Heart right ventricle (tissue), 16 donors: ENCODE results near the gene GPR18. TPM values are rescaled to one million over a fixed set of nuclear protein-coding genes. Genes with fewer than 3 reads are reported as not detected.

Experiments used
- ATAC-seq, 8 donors: fragments of 200-7000 bp; cut with Tn5 transposase; one replicate each; pipeline ENCODE4 v1.9.1; 2020; ENCODE audit warnings: mild to moderate bottlenecking in 8 of 8, moderate library complexity in 8 of 8, moderate number of reproducible peaks in 1 of 8
- DNase-seq, 2 donors: peaks; one replicate each; pipeline ENCODE4 v3.0.0-alpha.2; 2020
- H3K27ac ChIP-seq, 10 donors: fragments of 200-600 bp; sonication (generic) in 2 of 10; one replicate each; pipeline versions ENCODE4 v1.5.0 to v1.8.0; 2020 to 2022; ENCODE audit warnings: mild to moderate bottlenecking in 3 of 10
- H3K27me3 ChIP-seq, 7 donors: fragments of 200-600 bp; one replicate each; pipeline ENCODE4 v1.8.0; 2021 to 2022; ENCODE audit warnings: mild to moderate bottlenecking in 2 of 7
- H3K36me3 ChIP-seq, 9 donors: fragments of 200-600 bp; sonication (generic) in 1 of 9; one replicate each; pipeline versions ENCODE4 v1.5.0 to v1.8.0; 2020 to 2022; ENCODE audit warnings: mild to moderate bottlenecking in 2 of 9
- H3K4me1 ChIP-seq, 9 donors: fragments of 200-600 bp; sonication (generic) in 1 of 9; one replicate each; pipeline versions ENCODE4 v1.5.0 to v1.8.0; 2020 to 2022; ENCODE audit warnings: mild to moderate bottlenecking in 4 of 9
- H3K4me3 ChIP-seq, 10 donors: fragments of 200-600 bp; sonication (generic) in 2 of 10; one replicate each; pipeline versions ENCODE4 v1.5.0 to v1.8.0; 2020 to 2022; ENCODE audit warnings: mild to moderate bottlenecking in 7 of 10, moderate library complexity in 2 of 10
- H3K9me3 ChIP-seq, 11 donors: fragments of 200-600 bp in 10 of 11; sonication (generic) in 2 of 11; one replicate each; pipeline versions ENCODE4 v1.5.0 to v1.8.0; 2013 to 2022; ENCODE audit warnings: mild to moderate bottlenecking in 2 of 11, control low read depth in 1 of 11, moderate library complexity in 1 of 11
- CTCF ChIP-seq, 9 donors: fragments of 200-600 bp; sonication (generic) in 2 of 9; IDR thresholded peaks; one replicate each; pipeline versions ENCODE4 v1.5.0 to v1.8.0; 2021 to 2022; ENCODE audit warnings: antibody characterized with exemption in 9 of 9, mild to moderate bottlenecking in 5 of 9, moderate library complexity in 1 of 9
- WGBS, 2 donors: extraction: QIAGEN DNeasy Blood & Tissue Kit; methylation state at CpG; one replicate each; pipeline ENCODE4 v1.1.7; 2013; ENCODE audit warnings: inconsistent platforms in 1 of 2; 5-methylcytosine and 5-hydroxymethylcytosine counted together
- intact Hi-C, 10 donors: fragments of 100-400 bp; cut with DNase I; formaldehyde crosslinking; loops; one replicate each; pipeline versions ENCODE4 v1.11.1 to v1.14.2; 2022
- polyA plus RNA-seq, 2 donors: library from polyadenylated mRNA; stranded (reverse); fragments of 200-250 nt; gene quantifications; one replicate each; pipeline ENCODE4 v1.2.3, GENCODE V29; 2013
- total RNA-seq, 10 donors: library from RNA; stranded (reverse); fragmentation: NEBNext Ultra II Directional in 3 of 10; extraction: Animal tissue kit (Norgen Biotek cat#: 25700) in 3 of 10; gene quantifications; one replicate each; pipeline versions ENCODE4 v1.2.1 to v1.2.4, GENCODE V29; 2021 to 2023
- donor health status: Arrhythmogenic right ventricular cardiomyopathy.
- donor health status: ischemic (EF 13 %, LVEDD 7.1; RV severe dilation, severe dysfunction).
- donor health status: healthy with polysubstance abuse.
- donor health status: DM: no; HTN: yes; CAD: no.
- donor health status: DM: no; HTN: no; CAD: no.
- donor health status: ischemic (EF 25% LVEDD 6.9; RV normal size, moderate dysfunction).
- donor health status: ischemic (EF 25% LVEDD 5.7; RV mildly dilated, moderate dysfunction).
- donor health status: healthy.
- donor health status: DM: yes; HTN: yes; CAD: no.
- donor health status: Ischemic cardiomyopathy.
- donor health status: ischemic (EF 35%, LVEDD 5.7; RV mildly dilated, moderate dysfunction).
- donor health status: nonischemic (EF 11% LVEDD 7.7; RV severe dilation, severe dysfunction).
- donor health status: DM: yes; HTN: yes; CAD: no.
- donor health status: PGD.
- donor health status: ischemic (EF 29% LVEDD 5.4; RV normal size, mild dysfunction).
- donor health status: nonischemic (EF 23%, LVEDD 6.1; RV moderate dilation, normal function).

GPR18 gene
- total and polyA plus RNA-seq, 12 donors: 0.95 TPM; not detected in 11

DNA sequence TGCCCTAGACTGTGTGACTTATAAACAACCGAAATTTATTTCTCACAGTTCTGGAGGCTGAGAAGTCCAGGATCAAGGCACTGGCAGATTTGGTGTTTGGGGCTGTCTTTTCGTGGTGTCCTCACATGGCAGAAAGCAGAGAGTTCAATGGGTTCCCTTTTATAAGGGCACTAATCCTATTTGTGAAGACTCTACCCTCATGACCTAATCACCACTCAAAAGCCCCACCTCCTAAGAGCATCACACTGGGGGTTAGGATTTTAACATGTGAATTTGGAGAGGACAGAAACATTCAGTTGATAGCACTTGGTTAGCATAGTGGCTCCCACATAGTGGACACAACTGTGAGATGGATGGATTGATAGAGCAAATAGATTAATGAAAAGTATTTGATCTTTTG lies 21.5 kb upstream of the GPR18 start:
- Histone ChIP-seq H3K36me3 (peaks cover 0 to 25% (median 0%) of the 10 kb centered on the region in 9 donors), H3K27me3 (no peaks in the 10 kb centered on the region), H3K27ac (peak overlapping the region in 1 of 10 donors; percentile 88), H3K4me3 (no peak overlapping the region), H3K4me1 (peaks cover 0 to 90% (median 22%) of the 10 kb centered on the region in 9 donors), H3K9me3 (no peaks in the 10 kb centered on the region)
- TF ChIP-seq CTCF (IDR thresholded peaks at IDR 0.05): no peak
- no peak for DNase-seq
- intact Hi-C loops: loop anchor here in 2 of 10 donors (5.0 to 10.0 kb wide), 2 partner anchors 88 to 155 kb away; no protein-coding TSS in a partner anchor
- no peak for ATAC-seq
- WGBS, 2 donors: 90 to 95% methylated on average over 2 of the region's 2 CpGs

DNA sequence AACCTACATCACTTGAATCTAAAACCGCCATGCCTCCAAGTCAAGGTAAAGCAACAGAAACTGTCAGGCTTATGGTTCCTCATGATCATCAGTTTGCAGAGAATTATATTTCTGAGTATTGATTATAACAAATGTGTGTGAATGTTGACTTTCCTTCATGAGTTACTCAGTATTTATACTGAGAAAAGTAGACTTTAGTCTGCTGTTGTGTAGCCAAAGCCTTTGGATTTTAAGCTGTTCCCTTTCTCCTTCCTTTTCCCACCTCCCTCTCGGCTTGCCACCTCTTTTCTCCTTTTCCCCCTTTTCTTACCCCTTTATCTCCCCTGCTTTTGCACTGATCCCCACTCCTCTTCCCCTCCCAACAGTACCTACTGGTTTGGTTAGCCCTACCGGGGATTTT lies 20.7 kb upstream of the GPR18 start:
- H3K27ac ChIP-seq: peak overlapping the region in 1 of 10 donors; percentile 88
- DNase-seq: no peak
- H3K4me1 ChIP-seq: peaks cover 0 to 87% (median 22%) of the 10 kb centered on the region in 9 donors
- 97 to 98% methylated on average over 3 of the region's 3 CpGs for WGBS, 2 donors
- intact Hi-C loops: loop anchor here in 1 of 10 donors (10.0 kb wide), 1 partner anchor 156 kb away; no protein-coding TSS in a partner anchor
- H3K27me3 ChIP-seq: no peaks in the 10 kb centered on the region
- no peak overlapping the region for H3K4me3 ChIP-seq
- H3K9me3 ChIP-seq: no peaks in the 10 kb centered on the region
- H3K36me3 ChIP-seq: peaks cover 0 to 25% (median 0%) of the 10 kb centered on the region in 9 donors
- TF ChIP-seq CTCF (IDR thresholded peaks at IDR 0.05): no peak
- no peak for ATAC-seq

GRCh38 chr13:99278200-99278599 lies 20.0 kb upstream of the GPR18 start:
- no peaks in the 10 kb centered on the region for H3K9me3 ChIP-seq
- H3K36me3 ChIP-seq: peaks cover 0 to 25% (median 0%) of the 10 kb centered on the region in 9 donors
- WGBS, 2 donors: 90 to 91% methylated on average over 5 of the region's 5 CpGs
- intact Hi-C loops: loop anchor here in 1 of 10 donors (10.0 kb wide), 1 partner anchor 157 kb away; no protein-coding TSS in a partner anchor
- peak overlapping the region in 1 of 10 donors; percentile 2 for H3K27ac ChIP-seq
- ATAC-seq (no peak), DNase-seq (no peak)
- TF ChIP-seq CTCF (IDR thresholded peaks at IDR 0.05): no peak
- H3K4me1 ChIP-seq: peaks cover 0 to 81% (median 20%) of the 10 kb centered on the region in 9 donors
- no peaks in the 10 kb centered on the region for H3K27me3 ChIP-seq
- H3K4me3 ChIP-seq: no peak overlapping the region

DNA sequence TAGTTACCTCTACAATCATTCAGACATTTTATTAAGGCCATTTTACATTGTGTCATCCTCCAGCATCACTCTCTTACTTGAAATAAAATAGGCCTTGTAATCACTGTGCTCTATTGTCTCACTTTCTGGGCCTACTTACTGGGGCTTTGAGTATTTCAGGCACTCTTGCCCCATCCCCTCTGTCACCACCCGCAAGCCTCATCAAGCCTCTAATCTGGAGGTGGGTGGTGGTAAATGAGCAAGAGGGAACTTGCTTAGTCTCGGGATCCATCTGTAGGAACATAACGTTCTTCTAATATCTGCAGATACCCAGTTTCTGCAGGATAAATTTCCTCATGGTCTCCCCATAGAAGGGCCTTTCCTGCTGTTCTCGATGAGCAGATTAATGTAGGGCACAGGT lies 19.4 kb upstream of the GPR18 start:
- Histone ChIP-seq H3K4me1 (peaks cover 0 to 75% (median 15%) of the 10 kb centered on the region in 9 donors), H3K27ac (peak overlapping the region in 1 of 10 donors; percentile 2), H3K36me3 (peaks cover 0 to 25% (median 0%) of the 10 kb centered on the region in 9 donors), H3K9me3 (peaks cover 0 to 3% (median 0%) of the 10 kb centered on the region in 11 donors), H3K4me3 (no peak overlapping the region), H3K27me3 (no peaks in the 10 kb centered on the region)
- no peak for TF ChIP-seq CTCF (IDR thresholded peaks at IDR 0.05)
- peak in 1 of 8 donors; percentile 38 for ATAC-seq
- 93 to 95% methylated on average over 4 of the region's 4 CpGs for WGBS, 2 donors
- DNase-seq: no peak
- intact Hi-C loops: loop anchor here in 1 of 10 donors (10.0 kb wide), 1 partner anchor 157 kb away; no protein-coding TSS in a partner anchor
